Adrenal gland (tissue), 12 donors: Measurements from ENCODE around the gene C13orf42. TPM values are rescaled to one million over a fixed set of nuclear protein-coding genes. Genes with fewer than 3 reads are reported as not detected.

ENCODE experiments used
- DNase-seq, 7 donors: peaks; one replicate each; pipeline ENCODE4 v3.0.0-alpha.2; 2019 to 2020
- H3K27ac ChIP-seq, 5 donors: fragments of 200-600 bp; sonication (generic) in 4 of 5; 1 replicate in 3 of 5; 2 replicates in 2 of 5; pipeline versions ENCODE4 v1.5.1 to v1.8.0; 2016 to 2020; ENCODE audit warnings: mild to moderate bottlenecking in 1 of 5
- H3K27me3 ChIP-seq: fragments of 200-600 bp; 2 replicates; pipeline ENCODE4 v1.8.0; 2021
- H3K36me3 ChIP-seq, 2 donors: fragments of 200-600 bp; replicated peaks in 1 of 2; 1 replicate in 1 of 2; 2 replicates in 1 of 2; pipeline versions ENCODE4 v1.5.1 to v1.8.0; 2018 to 2022
- H3K4me1 ChIP-seq, 2 donors: fragments of 200-600 bp; replicated peaks in 1 of 2; 1 replicate in 1 of 2; 2 replicates in 1 of 2; pipeline versions ENCODE4 v1.5.1 to v1.8.0; 2018 to 2021
- H3K4me3 ChIP-seq, 4 donors: fragments of 200-600 bp; sonication (generic) in 3 of 4; one replicate each; pipeline ENCODE4 v1.5.1; 2016 to 2018
- H3K9me3 ChIP-seq, 3 donors: fragments of 200-600 bp; sonication (generic) in 1 of 3; replicated peaks in 1 of 3; 1 replicate in 2 of 3; 2 replicates in 1 of 3; pipeline versions ENCODE4 v1.5.1 to v1.8.0; 2016 to 2021
- POLR2A ChIP-seq, 2 donors: fragments of 450-650 bp; IDR thresholded peaks; one replicate each; pipeline ENCODE4 v1.6.1; 2017; ENCODE audit warnings: antibody characterized with exemption in 2 of 2, mild to moderate bottlenecking in 2 of 2, moderate library complexity in 1 of 2
- WGBS, 4 donors: extraction: QIAGEN DNeasy Blood & Tissue Kit in 2 of 4; methylation state at CpG; one replicate each; pipeline versions ENCODE4 v1.1.5 to v1.1.7; 2013 to 2017; 5-methylcytosine and 5-hydroxymethylcytosine counted together
- intact Hi-C, 2 donors: fragments of 100-400 bp; cut with DNase I; formaldehyde crosslinking; loops; one replicate each; pipeline versions ENCODE4 v1.14.1 to v1.15.0; 2022 to 2023
- polyA plus RNA-seq, 3 donors: library from polyadenylated mRNA; stranded (reverse); fragments of 200-250 nt in 2 of 3; fragments of 350-450 nt in 1 of 3; fragmentation: Illumina TruSeq in 1 of 3; extraction: RNeasy Lipid Tissue Mini Kit (QIAGEN cat#74804) in 1 of 3; gene quantifications; one replicate each; pipeline ENCODE4 v1.2.3, GENCODE V29; 2013 to 2014
- total RNA-seq, 9 donors: library from RNA; depleted of rRNA in 4 of 9; stranded (reverse); fragments of >200 nt in 4 of 9; fragments of 120-200 nt in 1 of 9; fragmentation: NEBNext Ultra II Directional in 1 of 9; extraction: Animal tissue kit (Norgen Biotek cat#: 25700) in 1 of 9; gene quantifications; one replicate each; pipeline versions ENCODE4 v1.1.0 to v1.2.4, GENCODE V29; 2013 to 2023
- TF ChIP-seq, protein P1 (sequence below), 6 experiments: fragments of 450-650 bp in 4 of 6; fragments of 200-600 bp in 2 of 6; sonication (generic) in 1 of 6; IDR thresholded peaks; 1 replicate in 5 of 6; 2 replicates in 1 of 6; pipeline versions ENCODE4 v1.5.1 to v1.8.0; 2016 to 2021; ENCODE audit warnings: antibody characterized with exemption in 6 of 6, mild to moderate bottlenecking in 2 of 6, moderate library complexity in 1 of 6
- donor health status: healthy with polysubstance abuse.
- donor health status: Bipolar disorder and iron deficiency.
- donor health status: DM: yes; HTN: yes; CAD: no.
- donor health status: DM: no; HTN: no; CAD: no.
- donor health status: DM: no; HTN: no; CAD: no.
- donor health status: DM: yes; HTN: yes; CAD: no.

Gene C13orf42
- total and polyA plus RNA-seq, 12 donors: not detected

GRCh38 chr13:51040431-51040830 lies 70.6 kb downstream of the C13orf42 start:
- no peaks in the 10 kb centered on the region for H3K27me3 ChIP-seq
- H3K36me3 ChIP-seq: no peaks in the 10 kb centered on the region
- no peak for DNase-seq
- intact Hi-C loops: no loop called here
- no peak for TF ChIP-seq POLR2A (IDR thresholded peaks at IDR 0.05)
- TF ChIP-seq, protein P1, sequence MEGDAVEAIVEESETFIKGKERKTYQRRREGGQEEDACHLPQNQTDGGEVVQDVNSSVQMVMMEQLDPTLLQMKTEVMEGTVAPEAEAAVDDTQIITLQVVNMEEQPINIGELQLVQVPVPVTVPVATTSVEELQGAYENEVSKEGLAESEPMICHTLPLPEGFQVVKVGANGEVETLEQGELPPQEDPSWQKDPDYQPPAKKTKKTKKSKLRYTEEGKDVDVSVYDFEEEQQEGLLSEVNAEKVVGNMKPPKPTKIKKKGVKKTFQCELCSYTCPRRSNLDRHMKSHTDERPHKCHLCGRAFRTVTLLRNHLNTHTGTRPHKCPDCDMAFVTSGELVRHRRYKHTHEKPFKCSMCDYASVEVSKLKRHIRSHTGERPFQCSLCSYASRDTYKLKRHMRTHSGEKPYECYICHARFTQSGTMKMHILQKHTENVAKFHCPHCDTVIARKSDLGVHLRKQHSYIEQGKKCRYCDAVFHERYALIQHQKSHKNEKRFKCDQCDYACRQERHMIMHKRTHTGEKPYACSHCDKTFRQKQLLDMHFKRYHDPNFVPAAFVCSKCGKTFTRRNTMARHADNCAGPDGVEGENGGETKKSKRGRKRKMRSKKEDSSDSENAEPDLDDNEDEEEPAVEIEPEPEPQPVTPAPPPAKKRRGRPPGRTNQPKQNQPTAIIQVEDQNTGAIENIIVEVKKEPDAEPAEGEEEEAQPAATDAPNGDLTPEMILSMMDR (IDR thresholded peaks at IDR 0.05): no peak
- 65 to 83% (median 74%) methylated on average over 6 to 7 of the region's 7 CpGs for WGBS, 4 donors
- H3K4me3 ChIP-seq: no peak overlapping the region
- H3K4me1 ChIP-seq: no peaks in the 10 kb centered on the region
- H3K9me3 ChIP-seq: no peaks in the 10 kb centered on the region
- H3K27ac ChIP-seq: no peak overlapping the region

GRCh38 chr13:51036418-51036817 lies 74.7 kb downstream of the C13orf42 start:
- intact Hi-C loops: no loop called here
- TF ChIP-seq, protein P1 (IDR thresholded peaks at IDR 0.05): no peak
- TF ChIP-seq POLR2A (IDR thresholded peaks at IDR 0.05): no peak
- no peaks in the 10 kb centered on the region for H3K4me1 ChIP-seq

GRCh38 chr13:51035978-51036377 lies 75.1 kb downstream of the C13orf42 start:
- Histone ChIP-seq H3K36me3 (no peaks in the 10 kb centered on the region), H3K4me3 (no peak overlapping the region), H3K4me1 (no peaks in the 10 kb centered on the region), H3K27ac (no peak overlapping the region), H3K9me3 (no peaks in the 10 kb centered on the region), H3K27me3 (no peaks in the 10 kb centered on the region)
- no peak for DNase-seq
- TF ChIP-seq, protein P1 (IDR thresholded peaks at IDR 0.05): no peak
- TF ChIP-seq POLR2A (IDR thresholded peaks at IDR 0.05): no peak
- 52 to 73% (median 64%) methylated on average over 2 of the region's 2 CpGs for WGBS, 4 donors
- intact Hi-C loops: no loop called here

More at GRCh38 chr13:51036418-51036817, 74.7 kb downstream of the C13orf42 start:
- 83 to 93% (median 86%) methylated on average over 2 of the region's 2 CpGs for WGBS, 4 donors
- DNase-seq: no peak
- Histone ChIP-seq H3K27ac (no peak overlapping the region), H3K9me3 (no peaks in the 10 kb centered on the region), H3K4me3 (no peak overlapping the region), H3K36me3 (no peaks in the 10 kb centered on the region), H3K27me3 (no peaks in the 10 kb centered on the region)

GRCh38 chr13:51035469-51035868 lies 75.6 kb downstream of the C13orf42 start:
- H3K27ac ChIP-seq: no peak overlapping the region
- H3K4me1 ChIP-seq: no peaks in the 10 kb centered on the region
- H3K4me3 ChIP-seq: no peak overlapping the region
- H3K27me3 ChIP-seq: no peaks in the 10 kb centered on the region
- no peaks in the 10 kb centered on the region for H3K36me3 ChIP-seq
- 80 to 90% (median 83%) methylated on average over 4 of the region's 4 CpGs for WGBS, 4 donors
- no peak for DNase-seq
- TF ChIP-seq, protein P1 (IDR thresholded peaks at IDR 0.05): no peak
- no peak for TF ChIP-seq POLR2A (IDR thresholded peaks at IDR 0.05)
- no peaks in the 10 kb centered on the region for H3K9me3 ChIP-seq
- intact Hi-C loops: no loop called here
